HepG2 (cell line): ENCODE measurements around the gene NUDT15. TPM values are rescaled to one million over a fixed set of nuclear protein-coding genes. Genes with fewer than 3 reads are reported as not detected.

Experiments
- JDP2 ChIP-seq: sonication (generic); formaldehyde crosslinking; IDR thresholded peaks from 2 replicates; pipeline ENCODE4 v1.8.1; 2022; ENCODE audit warnings: missing genetic modification reagents, borderline replicate concordance
- KLF16 ChIP-seq, 2 experiments: sonication (generic) in 1 of 2; formaldehyde crosslinking in 1 of 2; IDR thresholded peaks; 2 replicates each; pipeline versions ENCODE4 v1.6.1 to v1.8.0; 2016 to 2023; ENCODE audit warnings: missing genetic modification reagents in 2 of 2, missing compliant biosample characterization in 1 of 2
- KLF6 ChIP-seq: IDR thresholded peaks from 2 replicates; pipeline ENCODE4 v1.8.0; 2016; ENCODE audit warnings: missing biosample characterization, missing genetic modification reagents
- MYC ChIP-seq: sonication (generic); formaldehyde crosslinking; IDR thresholded peaks from 2 replicates; pipeline ENCODE4 v1.9.0; 2021; ENCODE audit warnings: missing genetic modification reagents, borderline replicate concordance
- NFRKB ChIP-seq: fragments of 450-650 bp; IDR thresholded peaks from 2 replicates; pipeline ENCODE4 v1.6.1; 2017
- PATZ1 ChIP-seq: sonication (generic); formaldehyde crosslinking; IDR thresholded peaks from 2 replicates; pipeline ENCODE4 v1.4.0; 2020; ENCODE audit warnings: missing genetic modification reagents
- SRY ChIP-seq: sonication (generic); formaldehyde crosslinking; IDR thresholded peaks from 2 replicates; pipeline ENCODE4 v1.8.0; 2022; ENCODE audit warnings: mild to moderate bottlenecking, missing genetic modification reagents
- TBX2 ChIP-seq: sonication (generic); formaldehyde crosslinking; IDR thresholded peaks from 2 replicates; pipeline ENCODE4 v1.5.0; 2020; ENCODE audit warnings: missing genetic modification reagents, mild to moderate bottlenecking, borderline replicate concordance
- THYN1 ChIP-seq: sonication (generic); formaldehyde crosslinking; IDR thresholded peaks from 2 replicates; pipeline ENCODE4 v1.8.1; 2023; ENCODE audit warnings: low read depth, mild to moderate bottlenecking, moderate library complexity, missing genetic modification reagents, borderline replicate concordance
- ZBED4 ChIP-seq: sonication (generic); formaldehyde crosslinking; IDR thresholded peaks from 2 replicates; pipeline ENCODE4 v1.4.0; 2020; ENCODE audit warnings: missing genetic modification reagents, borderline replicate concordance
- ZIK1 ChIP-seq: sonication (generic); formaldehyde crosslinking; IDR thresholded peaks from 2 replicates; pipeline ENCODE4 v1.5.0; 2020; ENCODE audit warnings: mild to moderate bottlenecking, low read depth, missing genetic modification reagents, borderline replicate concordance
- ZNF253 ChIP-seq: sonication (generic); formaldehyde crosslinking; IDR thresholded peaks from 2 replicates; pipeline ENCODE4 v1.8.0; 2022; ENCODE audit warnings: mild to moderate bottlenecking, missing genetic modification reagents, borderline replicate concordance
- ZNF558 ChIP-seq: sonication (generic); formaldehyde crosslinking; IDR thresholded peaks from 2 replicates; pipeline ENCODE4 v1.9.0; 2022; ENCODE audit warnings: mild to moderate bottlenecking, missing genetic modification reagents, borderline replicate concordance
- ZNF589 ChIP-seq: sonication (generic); formaldehyde crosslinking; conservative IDR thresholded peaks from 2 replicates; pipeline ENCODE4 v1.8.0; 2022; ENCODE audit warnings: mild to moderate bottlenecking, moderate library complexity, missing genetic modification reagents
- ZNF710 ChIP-seq: sonication (generic); formaldehyde crosslinking; IDR thresholded peaks from 2 replicates; pipeline ENCODE4 v1.5.0; 2020; ENCODE audit warnings: mild to moderate bottlenecking, missing genetic modification reagents, borderline replicate concordance
- ZNF784 ChIP-seq: sonication (generic); formaldehyde crosslinking; IDR thresholded peaks from 2 replicates; pipeline ENCODE4 v1.5.1; 2020; ENCODE audit warnings: missing genetic modification reagents, mild to moderate bottlenecking, borderline replicate concordance
- ZNF816 ChIP-seq: sonication (generic); formaldehyde crosslinking; IDR thresholded peaks from 2 replicates; pipeline ENCODE4 v1.8.0; 2022; ENCODE audit warnings: missing genetic modification reagents, mild to moderate bottlenecking, borderline replicate concordance
- polyA plus RNA-seq, 8 experiments: library from polyadenylated mRNA; depleted of rRNA in 3 of 8; stranded (reverse) in 7 of 8; unstranded in 1 of 8; fragments of >200 nt; fragmentation: Illumina TruSeq in 4 of 8; extraction: Trizol in 4 of 8; gene quantifications; 2 replicates each; pipeline versions ENCODE4 v1.2.1 to v1.2.3, GENCODE V29; 2011 to 2016; ENCODE audit warnings: low read depth in 4 of 8, missing spikeins in 1 of 8, mixed read lengths in 1 of 8; ENCODE audit not compliant: insufficient read depth in 1 of 8
- total RNA-seq, 5 experiments: library from RNA; depleted of rRNA; stranded (reverse); fragments of >200 nt; fragmentation: Illumina TruSeq; extraction: Trizol; gene quantifications; 2 replicates each; pipeline ENCODE4 v1.2.3, GENCODE V29; 2016; ENCODE audit warnings: low read depth in 1 of 5

Gene NUDT15
- total and polyA plus RNA-seq, 2 of the 13 experiments (the other 11 are each of a cell fraction or from before 2014, with no cell fraction given), result 21.3 to 47.3 TPM

- no peak for TF ChIP-seq ZNF710
- peak; percentile 93; the same call in 1 of the 2 replicates for TF ChIP-seq ZBED4
- TF ChIP-seq NFRKB, result no peak
- no peak for TF ChIP-seq THYN1 (CRISPR knock-in tag)
- no peak for TF ChIP-seq JDP2 (CRISPR knock-in tag)
- TF ChIP-seq PATZ1 (CRISPR knock-in tag), result no peak
- no peak for TF ChIP-seq ZIK1 (CRISPR knock-in tag)
- TF ChIP-seq MYC, result peak; percentile 83; the same call in 1 of the 2 replicates
- peak in 1 of 2 experiments; percentile 96; a peak in 2 of 4 replicates for TF ChIP-seq KLF16 (CRISPR knock-in tag; IDR thresholded peaks at IDR 0.05)
- peak; percentile 68; the same call in 1 of the 2 replicates for TF ChIP-seq ZNF816
- peak; percentile 97 for TF ChIP-seq ZNF784 (CRISPR knock-in tag)
- 0 out of 2 replicates have a peak, but pooled peaks have one; percentile 51 for TF ChIP-seq ZNF253 (CRISPR knock-in tag)
- TF ChIP-seq ZNF558, result 0 out of 2 replicates have a peak, but pooled peaks have one; percentile 80
- TF ChIP-seq KLF6 (CRISPR knock-in tag), result 0 out of 2 replicates have a peak, but pooled peaks have one; percentile 57
- peak; percentile 78 for TF ChIP-seq TBX2 (CRISPR knock-in tag)
- 0 out of 2 replicates have a peak, but pooled peaks have one; percentile 68 for TF ChIP-seq ZNF589 (CRISPR knock-in tag)
- peak; percentile 74; the same call in 1 of the 2 replicates for TF ChIP-seq SRY (CRISPR knock-in tag)
Observed at GRCh38 chr13:48094781-48095502, 57.4 kb downstream of the NUDT15 start, which contains the start of gene MED4 (continued).
